IMR-90 (cell line): ENCODE measurements around the gene RGMA. TPM values are rescaled to one million over a fixed set of nuclear protein-coding genes. Genes with fewer than 3 reads are reported as not detected.

Source experiments
- ATAC-seq: fragments of 200-7000 bp; cut with Tn5 transposase; 2 replicates; pipeline ENCODE4 v1.9.1; 2020; ENCODE audit warnings: low read depth, mild to moderate bottlenecking, moderate library complexity
- BruUV-seq: library from RNA; stranded (reverse); fragments of 400-500 nt; replicated peaks from 2 replicates; lab custom pipeline; 2021; lab: Mats Ljungman, UMichigan
- CTCF ChIA-PET: fragments of 300-600 bp; formaldehyde crosslinking; extraction: SDS; loops from one replicate; lab custom pipeline; 2021; ENCODE audit warnings: antibody characterized with exemption; lab: Yijun Ruan, JAX
- POLR2A ChIA-PET: fragments of 300-600 bp; sonication (Branson Sonifier 250); formaldehyde crosslinking; loops from one replicate; lab custom pipeline; 2022; ENCODE audit warnings: antibody characterized with exemption; ENCODE audit not compliant: unreplicated experiment; lab: Charles Lee
- DNase-seq: peaks from one replicate; pipeline ENCODE4 v3.0.0; 2013
- H2AFZ ChIP-seq: replicated peaks from 2 replicates; pipeline ENCODE3; 2013; ENCODE audit warnings: low read length, mild to moderate bottlenecking; ENCODE audit not compliant: poor library complexity
- H2AK5ac ChIP-seq: 2 replicates; pipeline ENCODE4 v1.6.1; 2013; ENCODE audit warnings: low read depth, low read length, inconsistent platforms
- H2AK9ac ChIP-seq: replicated peaks from 2 replicates; pipeline ENCODE3; 2013; ENCODE audit warnings: mild to moderate bottlenecking, low read depth, low read length, moderate library complexity; ENCODE audit not compliant: poor library complexity
- H2BK120ac ChIP-seq: 2 replicates; pipeline ENCODE4 v1.6.1; 2013; ENCODE audit warnings: low read depth, low read length, inconsistent platforms
- H2BK15ac ChIP-seq: 3 replicates; pipeline ENCODE4 v1.6.1; 2013; ENCODE audit warnings: low read depth, low read length, inconsistent platforms
- H2BK20ac ChIP-seq: 2 replicates; pipeline ENCODE4 v1.6.1; 2013; ENCODE audit warnings: low read depth, mild to moderate bottlenecking, inconsistent platforms, low read length, moderate library complexity
- H2BK5ac ChIP-seq: 2 replicates; pipeline ENCODE4 v1.6.1; 2013; ENCODE audit warnings: mild to moderate bottlenecking, low read depth, low read length, inconsistent platforms; ENCODE audit not compliant: poor library complexity, severe bottlenecking
- H3K14ac ChIP-seq: replicated peaks from 2 replicates; pipeline ENCODE4 v1.6.1; 2013; ENCODE audit warnings: low read depth, low read length, inconsistent platforms
- H3K18ac ChIP-seq: 2 replicates; pipeline ENCODE4 v1.6.1; 2013; ENCODE audit warnings: low read depth, low read length, control low read depth
- H3K23ac ChIP-seq: 2 replicates; pipeline ENCODE4 v1.6.1; 2013; ENCODE audit warnings: low read depth, low read length, inconsistent platforms
- H3K27ac ChIP-seq: 2 replicates; pipeline ENCODE4 v1.5.1; 2013; ENCODE audit warnings: mild to moderate bottlenecking, control low read depth, low read length; ENCODE audit not compliant: insufficient read depth
- H3K27me3 ChIP-seq: 2 replicates; pipeline ENCODE4 v1.6.1; 2013; ENCODE audit warnings: low read length; ENCODE audit not compliant: control insufficient read depth, insufficient read depth
- H3K36me3 ChIP-seq: 2 replicates; pipeline ENCODE4 v1.6.1; 2013; ENCODE audit warnings: low read length, mixed read lengths; ENCODE audit not compliant: control insufficient read depth, insufficient read depth
- H3K4ac ChIP-seq: 2 replicates; pipeline ENCODE4 v1.6.1; 2013; ENCODE audit warnings: low read depth, low read length, inconsistent platforms
- H3K4me1 ChIP-seq: 2 replicates; pipeline ENCODE4 v1.6.1; 2013; ENCODE audit warnings: low read length, mixed read lengths; ENCODE audit not compliant: control insufficient read depth, insufficient read depth
- H3K4me2 ChIP-seq: 2 replicates; pipeline ENCODE4 v1.6.1; 2013; ENCODE audit warnings: low read depth, mild to moderate bottlenecking, control low read depth, low read length, moderate library complexity
- H3K4me3 ChIP-seq: 2 replicates; pipeline ENCODE4 v1.5.1; 2013; ENCODE audit warnings: low read depth, mild to moderate bottlenecking, control low read depth, low read length, moderate library complexity; ENCODE audit not compliant: insufficient read depth
- H3K56ac ChIP-seq: 2 replicates; pipeline ENCODE4 v1.6.1; 2013; ENCODE audit warnings: low read length, inconsistent platforms; ENCODE audit not compliant: insufficient read depth; ENCODE audit errors: extremely low read depth
- H3K79me1 ChIP-seq, 2 experiments: 2 replicates each; pipeline ENCODE4 v1.6.1; 2013; ENCODE audit warnings: low read length in 2 of 2, inconsistent platforms in 1 of 2, low read depth in 1 of 2
- H3K9ac ChIP-seq: 2 replicates; pipeline ENCODE4 v1.6.1; 2013; ENCODE audit warnings: low read depth, low read length, control low read depth
- H3K9me1 ChIP-seq: 2 replicates; pipeline ENCODE4 v1.6.1; 2013; ENCODE audit warnings: low read length, inconsistent platforms; ENCODE audit not compliant: insufficient read depth
- H3K9me3 ChIP-seq: 2 replicates; pipeline ENCODE4 v1.6.1; 2013; ENCODE audit warnings: low read length; ENCODE audit not compliant: control insufficient read depth, insufficient read depth
- H4K20me1 ChIP-seq: 2 replicates; pipeline ENCODE4 v1.6.1; 2013; ENCODE audit warnings: low read length, inconsistent platforms; ENCODE audit not compliant: insufficient read depth
- H4K5ac ChIP-seq: 2 replicates; pipeline ENCODE4 v1.6.1; 2013; ENCODE audit warnings: mild to moderate bottlenecking, low read depth, low read length, control low read depth
- H4K8ac ChIP-seq, 2 experiments: 2 replicates each; pipeline ENCODE4 v1.6.1; 2013; ENCODE audit warnings: low read depth in 2 of 2, low read length in 2 of 2, control low read depth in 1 of 2, inconsistent platforms in 1 of 2
- H4K91ac ChIP-seq: 2 replicates; pipeline ENCODE4 v1.6.1; 2013; ENCODE audit warnings: low read depth, low read length, inconsistent platforms; ENCODE audit not compliant: insufficient read depth
- BHLHE40 ChIP-seq: fragments of 150-350 bp; IDR thresholded peaks from 2 replicates; pipeline ENCODE4 v1.6.1; 2016; ENCODE audit warnings: mild to moderate bottlenecking, low read depth, low read length
- CTCF ChIP-seq: conservative IDR thresholded peaks from 2 replicates; pipeline ENCODE4 v1.5.1; 2012; ENCODE audit warnings: mild to moderate bottlenecking, low read depth, low read length, improper control_type of control experiment
- FOS ChIP-seq: fragments of 150-350 bp; IDR thresholded peaks from 2 replicates; pipeline ENCODE4 v1.6.1; 2016; ENCODE audit warnings: low read depth, low read length
- MAFK ChIP-seq: IDR thresholded peaks from 2 replicates; pipeline ENCODE4 v1.6.1; 2012; ENCODE audit warnings: low read depth, low read length, improper control_type of control experiment
- MAZ ChIP-seq: IDR thresholded peaks from 2 replicates; pipeline ENCODE4 v1.6.1; 2012; ENCODE audit warnings: low read depth, mild to moderate bottlenecking, low read length, improper control_type of control experiment, moderate library complexity, borderline replicate concordance
- MXI1 ChIP-seq: IDR thresholded peaks from 2 replicates; pipeline ENCODE4 v1.6.1; 2012; ENCODE audit warnings: low read depth, mild to moderate bottlenecking, low read length, moderate library complexity, borderline replicate concordance
- POLR2A ChIP-seq: IDR thresholded peaks from 2 replicates; pipeline ENCODE4 v1.6.1; 2012; ENCODE audit warnings: mild to moderate bottlenecking, low read depth, low read length
- RAD21 ChIP-seq: IDR thresholded peaks from 2 replicates; pipeline ENCODE4 v1.6.1; 2012; ENCODE audit warnings: low read length, improper control_type of control experiment
- RCOR1 ChIP-seq: IDR thresholded peaks from 2 replicates; pipeline ENCODE4 v1.6.1; 2012; ENCODE audit warnings: mild to moderate bottlenecking, low read length, improper control_type of control experiment; ENCODE audit not compliant: insufficient replicate concordance
- RFX5 ChIP-seq: IDR thresholded peaks from 2 replicates; pipeline ENCODE4 v1.8.0; 2012; ENCODE audit warnings: low read depth, mild to moderate bottlenecking, low read length, moderate library complexity
- SMC3 ChIP-seq: fragments of 150-350 bp; IDR thresholded peaks from 2 replicates; pipeline ENCODE4 v1.6.1; 2016; ENCODE audit warnings: low read depth, mild to moderate bottlenecking, antibody characterized with exemption, low read length, moderate library complexity
- USF2 ChIP-seq: fragments of 150-350 bp; IDR thresholded peaks from 2 replicates; pipeline ENCODE4 v1.6.1; 2017; ENCODE audit warnings: mild to moderate bottlenecking, antibody characterized with exemption, low read length, low read depth
- WGBS, 2 experiments: methylation state at CpG; one replicate each; pipeline versions ENCODE4 v1.1.5 to v1.1.7; 2013; ENCODE audit warnings: missing lambda C conversion rate in 2 of 2; ENCODE audit not compliant: insufficient read length in 1 of 2; ENCODE audit errors: extremely low coverage in 2 of 2; 5-methylcytosine and 5-hydroxymethylcytosine counted together
- dilution Hi-C: fragments of 300-500 bp; cut with HindIII; formaldehyde crosslinking; loops from one replicate; pipeline ENCODE4 v1.14.3; 2018; ENCODE audit warnings: low sequenced_read_pairs; ENCODE audit not compliant: unreplicated experiment
- in situ Hi-C: fragments of 300-500 bp; cut with MboI; formaldehyde crosslinking; loops from 3 replicates; pipeline ENCODE4 v1.14.3; 2019; ENCODE audit warnings: low sequenced_read_pairs, inconsistent platforms, mixed read lengths
- intact Hi-C: fragments of 100-400 bp; cut with micrococcal nuclease; formaldehyde crosslinking; loops from 2 replicates; pipeline ENCODE4 v1.10.0; 2022
- polyA plus RNA-seq, 3 experiments: library from polyadenylated mRNA; depleted of rRNA; stranded (reverse); fragments of >200 nt; gene quantifications; 2 replicates each; pipeline ENCODE4 v1.2.3, GENCODE V29; 2012; ENCODE audit warnings: low replicate concordance in 1 of 3
- total RNA-seq: library from RNA; depleted of rRNA; stranded (reverse); fragments of >200 nt; gene quantifications from 2 replicates; pipeline ENCODE4 v1.2.3, GENCODE V29; 2012

The RGMA gene
- total and polyA plus RNA-seq, 2 of the 4 experiments (the other 2 are of a cell fraction): 0.18 to 0.26 TPM

GRCh38 chr15:93040288-93041158, 48.5 kb downstream of the RGMA start:
- no peaks in the 10 kb centered on the region for H3K36me3 ChIP-seq
- H3K4me1 ChIP-seq: no peaks in the 10 kb centered on the region; the same call in 1 of the 2 replicates
- no peaks in the 10 kb centered on the region for H3K79me1 ChIP-seq
- ChIA-PET CTCF (no interaction called here), POLR2A (no interaction called here)
- H3K4me3 ChIP-seq: no peak overlapping the region
- no peak overlapping the region for H2AK5ac ChIP-seq
- no peak overlapping the region for H3K9ac ChIP-seq
- H2BK120ac ChIP-seq: no peak overlapping the region
- no peak overlapping the region for H3K56ac ChIP-seq
- in situ Hi-C loops (no loop called here), dilution Hi-C loops (no loop called here), intact Hi-C loops (no loop called here)
- BruUV-seq: no TSS peak
- no peak overlapping the region for H3K18ac ChIP-seq
- H3K9me1 ChIP-seq: no peaks in the 10 kb centered on the region
- H4K5ac ChIP-seq: no peak overlapping the region
- H3K23ac ChIP-seq: no peak overlapping the region
- TF ChIP-seq RFX5 (no peak), MAFK (no peak), RAD21 (no peak), MAZ (no peak), POLR2A (no peak), BHLHE40 (no peak), SMC3 (no peak), MXI1 (no peak), RCOR1 (no peak), FOS (no peak), CTCF (no peak), USF2 (no peak)
- no peak overlapping the region for H2BK5ac ChIP-seq
- H3K14ac ChIP-seq: no peak overlapping the region
- H3K27ac ChIP-seq: no peak overlapping the region
- DNase-seq (no peak), ATAC-seq (no peak)
- no peak overlapping the region for H2AK9ac ChIP-seq
- no peak overlapping the region for H4K8ac ChIP-seq
- H3K4ac ChIP-seq: no peak overlapping the region
- no peak overlapping the region for H2AFZ ChIP-seq
- 64% methylated on average over 11 of the region's 20 CpGs; no CpG with 5 or more reads in 1 of the 2 experiments for WGBS, 2 experiments
- peaks cover 2% of the 10 kb centered on the region; the same call in 1 of the 2 replicates for H3K27me3 ChIP-seq
- H4K91ac ChIP-seq: no peak overlapping the region
- H4K20me1 ChIP-seq: no peaks in the 10 kb centered on the region
- H3K9me3 ChIP-seq: no peaks in the 10 kb centered on the region
- H2BK20ac ChIP-seq: no peak overlapping the region
- H2BK15ac ChIP-seq: no peak overlapping the region
- H3K4me2 ChIP-seq: no peak overlapping the region
